ENCODE results near the gene PSMG4. TPM values are rescaled to one million over a fixed set of nuclear protein-coding genes. Genes with fewer than 3 reads are reported as not detected.

The PSMG4 gene
- total RNA-seq, 1 experiment from 2014 or later = 35.0 TPM

DNA sequence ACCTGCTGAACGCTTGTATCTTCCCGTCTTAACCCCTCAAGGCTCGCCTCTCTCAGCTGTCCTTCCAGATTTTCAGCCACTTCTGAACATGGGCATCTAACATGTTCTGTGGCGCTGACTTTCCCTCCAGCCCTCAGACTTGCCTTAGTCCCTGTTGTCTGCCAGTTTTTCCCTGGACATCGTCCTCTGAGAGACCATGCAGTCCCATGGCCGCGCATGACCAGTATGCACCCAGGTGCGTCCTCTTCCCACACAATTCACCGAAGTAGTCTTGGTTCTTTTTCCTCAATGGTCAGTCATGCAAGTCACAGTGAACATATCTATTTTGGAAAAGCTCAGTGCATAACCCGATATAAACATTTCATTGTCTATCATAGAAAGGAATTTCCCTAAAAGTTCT, 40.5 kb upstream of the PSMG4 start:
- H2AFZ ChIP-seq (ENCODE audit: low read depth, low read length, poor library complexity, severe bottlenecking) = no peak overlapping the region
- no peaks in the 10 kb centered on the region for H3K4me1 ChIP-seq (ENCODE audit: control insufficient read depth in 1 of 2, insufficient read depth in 2 of 2, low read length in 2 of 2)
- no peaks in the 10 kb centered on the region for H3K36me3 ChIP-seq (ENCODE audit: control insufficient read depth in 1 of 2, insufficient read depth in 2 of 2, low read length in 2 of 2)
- no peaks in the 10 kb centered on the region for H3K9me3 ChIP-seq (ENCODE audit: control insufficient read depth in 1 of 2, insufficient read depth in 1 of 2, low read depth in 1 of 2, low read length in 2 of 2)
- intact Hi-C loops (cut with micrococcal nuclease) = no loop called here
- H3K27me3 ChIP-seq (ENCODE audit: insufficient read depth, low read length) = no peaks in the 10 kb centered on the region
- POLR2A ChIA-PET = interaction anchor here (0.7 kb wide), 1 partner anchor 61 kb away, joined by 3 read pairs; the partner anchor contains the start of gene TUBB2A
- no peak overlapping the region for H3K4me2 ChIP-seq (ENCODE audit: low read length)
- no peaks in the 10 kb centered on the region for H4K20me1 ChIP-seq (ENCODE audit: insufficient read depth)
- no peak overlapping the region for H3K27ac ChIP-seq (ENCODE audit: low read depth, low read length)
- DNase-seq (ENCODE audit: low read depth, low spot score) (no peak), ATAC-seq (no peak)
- CTCF ChIA-PET = no interaction called here
- H3K4me3 ChIP-seq (replicated peaks in 1 of 2; ENCODE audit: low read depth in 1 of 2, low read length in 2 of 2) = no peak overlapping the region
- no peaks in the 10 kb centered on the region for H3K79me2 ChIP-seq (ENCODE audit: insufficient read depth, low read length)
- RAD21 ChIA-PET (ENCODE audit: low non-redundant PET in 1 of 2, low total read pairs in 2 of 2, uncharacterized antibody in 2 of 2, unreplicated experiment in 2 of 2) = no interaction called here
- no peak overlapping the region for H3K9ac ChIP-seq (ENCODE audit: low read length)
- no peaks in the 10 kb centered on the region for H3K9me2 ChIP-seq (ENCODE audit: insufficient read depth)
- no TSS peak for BruUV-seq (replicated peaks)
- TF ChIP-seq EZH2phosphoT487 (IDR thresholded peaks at IDR 0.05; ENCODE audit: borderline replicate concordance) = no peak
- no peak for TF ChIP-seq YY1 (IDR thresholded peaks at IDR 0.05; ENCODE audit: extremely low read depth, insufficient replicate concordance, low read depth, low read length)
- TF ChIP-seq ZNF274 (IDR thresholded peaks at IDR 0.05; ENCODE audit: low read depth, low read length) = no peak
- no peak for TF ChIP-seq POLR2A (IDR thresholded peaks at IDR 0.05; ENCODE audit: borderline replicate concordance, extremely low read depth, insufficient read depth, insufficient read length)
- TF ChIP-seq, protein P1, sequence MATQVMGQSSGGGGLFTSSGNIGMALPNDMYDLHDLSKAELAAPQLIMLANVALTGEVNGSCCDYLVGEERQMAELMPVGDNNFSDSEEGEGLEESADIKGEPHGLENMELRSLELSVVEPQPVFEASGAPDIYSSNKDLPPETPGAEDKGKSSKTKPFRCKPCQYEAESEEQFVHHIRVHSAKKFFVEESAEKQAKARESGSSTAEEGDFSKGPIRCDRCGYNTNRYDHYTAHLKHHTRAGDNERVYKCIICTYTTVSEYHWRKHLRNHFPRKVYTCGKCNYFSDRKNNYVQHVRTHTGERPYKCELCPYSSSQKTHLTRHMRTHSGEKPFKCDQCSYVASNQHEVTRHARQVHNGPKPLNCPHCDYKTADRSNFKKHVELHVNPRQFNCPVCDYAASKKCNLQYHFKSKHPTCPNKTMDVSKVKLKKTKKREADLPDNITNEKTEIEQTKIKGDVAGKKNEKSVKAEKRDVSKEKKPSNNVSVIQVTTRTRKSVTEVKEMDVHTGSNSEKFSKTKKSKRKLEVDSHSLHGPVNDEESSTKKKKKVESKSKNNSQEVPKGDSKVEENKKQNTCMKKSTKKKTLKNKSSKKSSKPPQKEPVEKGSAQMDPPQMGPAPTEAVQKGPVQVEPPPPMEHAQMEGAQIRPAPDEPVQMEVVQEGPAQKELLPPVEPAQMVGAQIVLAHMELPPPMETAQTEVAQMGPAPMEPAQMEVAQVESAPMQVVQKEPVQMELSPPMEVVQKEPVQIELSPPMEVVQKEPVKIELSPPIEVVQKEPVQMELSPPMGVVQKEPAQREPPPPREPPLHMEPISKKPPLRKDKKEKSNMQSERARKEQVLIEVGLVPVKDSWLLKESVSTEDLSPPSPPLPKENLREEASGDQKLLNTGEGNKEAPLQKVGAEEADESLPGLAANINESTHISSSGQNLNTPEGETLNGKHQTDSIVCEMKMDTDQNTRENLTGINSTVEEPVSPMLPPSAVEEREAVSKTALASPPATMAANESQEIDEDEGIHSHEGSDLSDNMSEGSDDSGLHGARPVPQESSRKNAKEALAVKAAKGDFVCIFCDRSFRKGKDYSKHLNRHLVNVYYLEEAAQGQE (IDR thresholded peaks at IDR 0.05; ENCODE audit: low read depth) = no peak

DNA sequence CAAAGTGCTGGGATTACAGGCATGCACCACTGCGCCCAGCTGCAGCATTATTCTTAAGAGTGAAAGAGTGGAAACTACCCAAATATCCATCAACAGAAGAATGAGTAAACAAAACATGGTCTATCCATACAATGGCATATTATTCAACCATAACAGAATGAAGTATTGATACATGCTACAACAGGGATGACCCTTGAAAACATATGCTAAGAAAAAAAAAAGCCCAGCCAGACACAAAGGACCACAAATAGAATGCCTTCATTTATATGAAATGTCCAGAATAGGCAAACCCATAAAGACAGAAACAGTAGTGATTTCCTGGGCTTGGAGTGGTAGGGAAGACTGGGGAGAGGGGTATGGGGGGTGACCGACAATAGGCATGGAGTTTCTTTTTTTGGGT, 38.4 kb upstream of the PSMG4 start:
- no TSS peak for BruUV-seq (replicated peaks)
- Histone ChIP-seq H4K20me1 (ENCODE audit: insufficient read depth) (no peaks in the 10 kb centered on the region), H3K9me2 (ENCODE audit: insufficient read depth) (no peaks in the 10 kb centered on the region), H3K4me3 (replicated peaks in 1 of 2; ENCODE audit: low read depth in 1 of 2, low read length in 2 of 2) (no peak overlapping the region), H3K27ac (ENCODE audit: low read depth, low read length) (no peak overlapping the region), H3K36me3 (ENCODE audit: control insufficient read depth in 1 of 2, insufficient read depth in 2 of 2, low read length in 2 of 2) (no peaks in the 10 kb centered on the region), H3K9ac (ENCODE audit: low read length) (no peak overlapping the region), H3K9me3 (ENCODE audit: control insufficient read depth in 1 of 2, insufficient read depth in 1 of 2, low read depth in 1 of 2, low read length in 2 of 2) (no peaks in the 10 kb centered on the region), H3K79me2 (ENCODE audit: insufficient read depth, low read length) (no peaks in the 10 kb centered on the region), H3K27me3 (ENCODE audit: insufficient read depth, low read length) (no peaks in the 10 kb centered on the region), H3K4me1 (ENCODE audit: control insufficient read depth in 1 of 2, insufficient read depth in 2 of 2, low read length in 2 of 2) (no peaks in the 10 kb centered on the region), H3K4me2 (ENCODE audit: low read length) (no peak overlapping the region), H2AFZ (ENCODE audit: low read depth, low read length, poor library complexity, severe bottlenecking) (no peak overlapping the region)
- ChIA-PET RAD21 (ENCODE audit: low non-redundant PET in 1 of 2, low total read pairs in 2 of 2, uncharacterized antibody in 2 of 2, unreplicated experiment in 2 of 2) (no interaction called here), CTCF (no interaction called here), POLR2A (no interaction called here)
- DNase-seq (ENCODE audit: low read depth, low spot score) (no peak), ATAC-seq (no peak)
- intact Hi-C loops (cut with micrococcal nuclease) = no loop called here
- no peak for TF ChIP-seq EZH2 (IDR thresholded peaks at IDR 0.05)
- TF ChIP-seq JUND (IDR thresholded peaks at IDR 0.05) = no peak
- TF ChIP-seq FOSL1 (IDR thresholded peaks at IDR 0.05; ENCODE audit: low read depth) = no peak
- TF ChIP-seq, protein P1 (IDR thresholded peaks at IDR 0.05; ENCODE audit: low read depth) = no peak
- no peak for TF ChIP-seq POLR2AphosphoS5 (IDR thresholded peaks at IDR 0.05; ENCODE audit: low read depth, low read length)
- TF ChIP-seq, protein P2, sequence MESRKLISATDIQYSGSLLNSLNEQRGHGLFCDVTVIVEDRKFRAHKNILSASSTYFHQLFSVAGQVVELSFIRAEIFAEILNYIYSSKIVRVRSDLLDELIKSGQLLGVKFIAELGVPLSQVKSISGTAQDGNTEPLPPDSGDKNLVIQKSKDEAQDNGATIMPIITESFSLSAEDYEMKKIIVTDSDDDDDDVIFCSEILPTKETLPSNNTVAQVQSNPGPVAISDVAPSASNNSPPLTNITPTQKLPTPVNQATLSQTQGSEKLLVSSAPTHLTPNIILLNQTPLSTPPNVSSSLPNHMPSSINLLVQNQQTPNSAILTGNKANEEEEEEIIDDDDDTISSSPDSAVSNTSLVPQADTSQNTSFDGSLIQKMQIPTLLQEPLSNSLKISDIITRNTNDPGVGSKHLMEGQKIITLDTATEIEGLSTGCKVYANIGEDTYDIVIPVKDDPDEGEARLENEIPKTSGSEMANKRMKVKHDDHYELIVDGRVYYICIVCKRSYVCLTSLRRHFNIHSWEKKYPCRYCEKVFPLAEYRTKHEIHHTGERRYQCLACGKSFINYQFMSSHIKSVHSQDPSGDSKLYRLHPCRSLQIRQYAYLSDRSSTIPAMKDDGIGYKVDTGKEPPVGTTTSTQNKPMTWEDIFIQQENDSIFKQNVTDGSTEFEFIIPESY (IDR thresholded peaks at IDR 0.05; ENCODE audit: extremely low read depth, insufficient replicate concordance, low read length) = no peak
- TF ChIP-seq POLR2A (IDR thresholded peaks at IDR 0.05; ENCODE audit: borderline replicate concordance, extremely low read depth, insufficient read depth, insufficient read length) = no peak
